Activated T-helper 1 cell treated with anti-CD3 and anti-CD28 coated beads, Interleukin-2, amount 50 U/mL, for 16 hours (primary cell): Measurements from ENCODE around the gene CREB5.

ENCODE experiments used
- DNase-seq, 2 donors: peaks; one replicate each; pipeline ENCODE4 v3.0.0-alpha.2; 2020; ENCODE audit warnings: low read depth in 1 of 2, low spot score in 1 of 2

The CREB5 gene

DNA sequence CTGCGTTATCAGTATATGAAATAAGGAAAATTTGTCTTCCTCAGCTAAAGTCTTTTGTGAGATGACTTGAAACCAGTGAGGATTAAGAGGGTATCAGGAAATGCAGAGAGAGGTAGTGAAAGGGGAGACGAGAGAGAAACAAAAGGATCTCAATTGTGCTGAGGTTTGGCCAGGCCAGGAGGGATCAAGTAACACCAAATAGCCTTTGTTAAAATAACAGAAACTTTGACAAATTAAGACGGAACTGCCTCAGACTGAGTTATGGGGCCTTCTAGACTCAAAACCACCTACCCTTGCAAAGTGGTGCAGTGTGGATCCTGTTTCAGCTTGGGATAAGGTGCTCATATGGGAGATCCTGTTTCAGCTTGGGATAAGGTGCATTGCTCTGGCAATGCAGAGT is 263.1 kb downstream of the CREB5 start:
- DNase-seq: no peak

DNA sequence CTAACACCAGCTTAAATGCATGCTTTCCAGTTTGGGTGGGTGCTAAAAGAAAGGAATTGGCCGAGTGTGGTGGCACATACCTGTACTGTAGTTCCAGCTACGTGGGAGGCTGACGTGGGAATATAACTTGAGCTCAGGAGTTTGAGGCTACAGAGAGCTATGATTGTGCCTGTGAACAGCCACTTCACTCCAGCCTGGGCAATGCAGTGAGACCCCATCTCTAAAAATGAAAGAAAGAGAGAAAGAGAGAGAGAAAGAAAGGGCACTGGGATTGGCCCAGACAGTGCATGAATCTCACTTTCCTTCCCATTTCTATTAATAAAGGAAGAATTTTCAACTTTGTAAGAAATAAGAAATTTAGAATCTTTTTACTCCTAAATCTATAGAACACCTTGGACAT is 265.4 kb downstream of the CREB5 start:
- DNase-seq: no peak

DNA sequence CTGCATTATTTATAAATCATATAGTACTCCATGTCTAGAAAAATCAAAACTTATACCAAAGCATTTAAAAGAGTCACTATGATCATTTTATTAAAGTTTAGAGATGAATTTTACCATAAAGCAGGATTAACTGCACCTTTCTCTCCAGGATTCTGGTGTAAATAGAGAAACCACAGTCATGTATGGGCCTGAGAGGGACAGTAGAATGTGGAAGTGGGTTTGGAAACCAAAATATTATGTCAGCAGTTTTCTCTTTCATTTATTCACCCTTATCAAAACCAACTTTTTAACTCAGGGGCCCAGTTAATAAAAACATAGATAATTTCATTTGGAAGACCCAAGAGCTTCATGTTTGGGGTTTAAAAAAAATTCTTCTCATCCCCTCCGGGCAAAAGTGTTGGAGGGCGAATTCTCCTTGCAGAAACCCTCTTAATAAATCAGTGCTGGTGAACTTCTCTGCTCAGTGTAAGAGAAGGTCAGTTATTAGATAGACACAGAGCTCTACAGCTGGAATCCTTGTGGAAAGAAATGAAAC is 266.2 kb downstream of the CREB5 start:
- no peak for DNase-seq

DNA sequence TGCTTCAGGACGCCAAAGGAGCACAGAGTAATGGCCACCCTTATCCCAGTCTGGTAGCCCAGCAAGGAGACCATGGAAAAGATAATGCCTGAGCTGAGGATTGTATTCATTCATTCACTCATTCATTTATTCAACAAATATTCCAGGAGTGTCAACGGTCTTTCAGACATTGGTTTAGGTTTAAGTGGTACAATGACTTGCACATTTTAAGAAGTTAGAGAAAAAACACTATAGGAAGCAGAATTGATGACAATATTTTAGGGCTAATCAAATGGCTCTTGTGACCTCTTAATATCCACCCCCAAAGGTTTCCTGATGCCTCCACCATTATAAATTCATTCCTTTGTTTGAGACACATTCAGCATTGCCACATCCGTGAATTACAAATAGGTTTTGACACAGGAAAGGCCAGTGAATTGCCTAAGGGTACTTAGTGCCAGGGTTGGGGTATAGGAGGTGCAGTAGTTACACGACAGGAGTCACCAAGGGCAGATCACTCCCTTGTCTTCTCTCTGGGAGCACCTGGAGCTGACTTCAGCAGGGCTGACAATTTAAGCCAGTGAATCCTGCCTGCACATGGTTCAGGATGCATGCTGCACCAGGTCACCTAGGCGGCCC is 269.5 kb downstream of the CREB5 start:
- no peak for DNase-seq

DNA sequence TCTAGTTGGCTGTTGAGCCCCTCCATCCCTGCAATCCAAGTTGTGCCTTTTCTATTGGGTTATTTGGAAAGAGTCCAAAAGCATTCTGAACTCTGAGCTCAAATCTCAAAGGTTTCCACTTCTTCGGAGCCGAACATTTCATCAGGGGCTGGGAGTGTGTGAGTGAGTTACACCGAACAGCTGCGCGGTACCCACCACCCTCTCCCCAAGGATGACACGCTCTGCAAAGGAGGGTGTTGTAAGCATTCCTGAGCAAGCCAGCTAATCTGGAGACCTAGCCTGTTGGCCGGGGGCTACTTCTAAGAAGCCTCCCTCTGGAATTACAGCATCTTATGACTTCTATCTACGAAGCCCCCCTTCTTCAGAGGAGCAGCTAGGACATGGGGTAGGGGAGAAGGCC is 270.5 kb downstream of the CREB5 start:
- DNase-seq: no peak

DNA sequence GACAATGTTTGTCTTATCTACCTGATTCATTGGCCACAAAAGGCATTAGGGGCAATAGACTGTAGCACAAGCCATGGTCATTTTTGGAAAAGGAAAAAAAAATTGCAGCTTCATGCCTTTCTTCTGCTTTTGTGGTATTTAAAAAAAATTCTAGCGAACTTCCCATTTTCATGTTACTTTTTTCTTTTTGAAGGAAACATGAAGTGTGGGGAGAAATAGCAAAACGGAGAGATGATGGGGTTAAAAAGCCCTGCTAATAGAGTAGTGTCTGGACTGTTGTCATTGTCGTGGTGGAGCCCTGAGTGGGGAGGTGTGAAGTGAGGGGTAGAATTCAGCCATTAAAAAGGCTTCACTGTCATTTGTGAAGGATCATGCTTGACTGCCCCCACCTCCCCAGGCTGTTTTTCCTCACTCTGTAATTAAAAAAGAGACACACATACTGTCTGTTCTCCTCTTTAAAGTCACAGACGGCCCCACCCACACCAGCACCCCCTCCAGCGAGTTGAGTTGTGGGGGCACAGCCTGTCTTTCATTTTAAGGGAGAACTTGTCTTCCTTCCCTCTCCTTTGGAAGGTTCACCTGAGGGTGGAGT is 272.4 kb downstream of the CREB5 start:
- no peak for DNase-seq

DNA sequence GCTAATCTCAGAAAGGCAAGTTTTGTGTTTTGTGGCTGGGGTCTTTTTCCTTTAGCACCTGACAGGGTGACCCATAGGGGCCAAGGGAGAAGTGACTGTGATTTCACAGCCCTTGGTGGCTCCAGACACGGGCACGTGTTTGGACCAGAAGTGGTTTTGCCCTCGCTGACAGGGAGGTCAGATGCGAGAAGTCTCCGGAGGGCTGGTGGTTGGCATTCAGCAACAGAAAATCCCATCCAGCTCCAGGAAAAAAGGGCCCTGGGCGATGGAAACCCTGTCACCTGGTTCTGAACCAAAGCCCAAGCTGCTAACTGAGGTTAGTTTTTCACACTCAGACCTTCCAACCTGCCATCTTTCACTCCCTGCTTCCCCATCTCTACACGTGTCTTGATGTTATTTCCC is 272.9 kb downstream of the CREB5 start:
- DNase-seq: no peak

DNA sequence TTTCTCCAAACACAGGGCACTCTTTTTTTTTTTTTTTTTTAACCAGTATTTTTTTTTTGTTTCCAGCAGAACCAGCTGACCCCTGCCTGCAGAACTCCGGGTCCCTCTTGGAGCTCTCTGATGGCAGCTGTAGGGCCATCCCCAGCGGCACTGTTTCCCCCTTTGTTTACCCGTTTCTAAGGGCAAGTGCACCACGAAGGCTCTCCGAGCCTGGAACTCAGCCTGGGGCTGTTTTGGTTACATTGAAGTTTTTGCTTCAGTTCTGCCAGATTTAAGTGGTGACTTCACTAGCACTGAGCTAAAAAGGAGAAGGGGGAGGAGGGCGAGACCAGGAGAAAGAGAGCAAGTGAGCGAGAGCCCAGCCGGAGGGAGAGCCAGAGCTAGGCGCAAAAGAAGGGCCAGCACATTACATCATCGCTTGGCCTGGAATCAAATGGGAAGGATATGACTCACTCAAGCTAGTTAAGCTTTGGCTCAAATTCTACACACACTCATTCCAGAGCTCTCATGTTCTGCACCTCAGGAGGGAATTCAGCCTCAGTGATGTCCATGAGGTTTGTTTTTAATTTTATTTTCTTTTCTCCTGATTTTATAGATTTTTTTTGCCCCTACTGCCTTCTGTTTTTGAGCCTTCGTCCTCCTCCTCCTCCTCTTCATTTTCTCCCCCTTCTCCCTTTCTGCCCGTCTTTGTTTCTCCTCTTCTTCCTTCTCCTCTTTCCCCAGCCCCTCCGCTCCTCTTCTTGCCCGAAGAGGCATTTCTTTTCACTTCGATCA is 273.5 kb downstream of the CREB5 start:
- DNase-seq: no peak

DNA sequence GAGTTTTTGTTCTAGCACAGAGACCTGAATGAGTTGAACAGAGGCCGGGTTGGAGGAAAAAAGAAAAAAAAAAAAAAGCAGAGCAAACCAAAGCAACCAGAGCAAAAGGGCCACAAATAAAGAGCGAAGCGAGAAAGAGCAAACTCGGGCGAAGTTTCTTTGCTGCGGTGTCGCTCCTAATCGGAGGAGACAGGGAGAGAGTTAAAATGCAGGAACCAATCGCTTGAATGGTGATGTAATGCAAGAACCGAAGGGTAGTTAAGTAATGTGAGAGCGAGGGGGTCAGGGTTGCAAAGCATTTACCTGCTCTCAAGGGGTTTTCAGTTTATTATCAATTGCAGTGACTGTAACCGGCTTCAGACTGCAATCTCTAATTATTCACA is 274.1 kb downstream of the CREB5 start:
- DNase-seq: no peak

DNA sequence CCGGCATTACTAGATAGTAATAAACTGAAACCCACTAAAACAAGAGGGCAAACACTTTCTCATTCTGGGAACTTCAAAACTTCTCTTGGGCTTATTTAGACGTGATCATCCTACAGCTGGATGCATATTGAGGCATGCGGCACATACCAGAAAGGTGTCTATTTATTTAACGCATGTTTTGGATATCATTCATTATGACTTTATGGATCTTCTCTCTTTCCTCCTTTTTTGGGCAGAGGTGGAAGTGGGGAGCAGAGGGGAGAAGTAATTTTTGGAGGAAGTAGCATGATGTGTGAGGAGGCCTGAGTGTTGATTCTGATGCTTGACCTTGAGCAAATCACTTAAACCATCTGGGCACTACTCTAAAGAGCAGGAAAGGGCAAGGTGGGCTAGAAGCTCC is 275.2 kb downstream of the CREB5 start:
- DNase-seq: no peak

DNA sequence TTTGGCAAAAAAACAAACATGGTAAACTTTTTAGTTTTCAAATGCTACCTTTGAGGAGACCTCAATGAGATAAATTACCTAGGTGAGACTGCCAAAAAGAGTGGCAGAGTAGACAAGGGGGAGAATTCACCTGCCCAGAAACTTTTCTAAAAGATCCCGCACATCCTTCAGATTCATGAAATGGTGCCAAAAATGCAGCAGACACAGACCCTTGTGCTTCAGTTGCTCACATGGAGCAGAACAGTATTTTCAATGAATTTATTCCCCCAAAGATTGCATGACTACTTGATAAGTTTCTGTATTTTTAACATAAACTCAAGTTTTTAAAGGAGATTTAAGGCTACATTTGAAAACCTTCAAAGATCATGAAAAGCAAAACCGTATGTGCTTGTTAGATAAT is 275.9 kb downstream of the CREB5 start:
- DNase-seq: no peak

DNA sequence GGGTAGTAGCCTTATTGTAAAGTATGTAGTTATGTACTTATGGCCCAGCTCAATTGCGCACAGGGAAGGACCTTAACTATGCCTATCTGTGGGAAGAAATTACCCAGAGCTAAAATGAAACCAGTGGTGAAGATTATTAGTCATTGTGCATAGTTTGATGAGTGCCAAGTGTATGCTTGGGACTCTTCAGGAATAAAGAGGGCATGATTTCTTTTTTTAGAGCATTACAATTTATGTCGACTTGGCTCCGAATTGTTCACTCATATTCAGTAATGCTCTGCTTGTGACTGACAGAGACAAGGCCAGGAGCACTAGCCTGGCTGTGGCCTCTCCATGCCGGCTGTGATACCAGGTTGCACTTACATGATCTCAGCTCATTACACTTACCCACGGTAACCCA is 276.3 kb downstream of the CREB5 start:
- DNase-seq: no peak

DNA sequence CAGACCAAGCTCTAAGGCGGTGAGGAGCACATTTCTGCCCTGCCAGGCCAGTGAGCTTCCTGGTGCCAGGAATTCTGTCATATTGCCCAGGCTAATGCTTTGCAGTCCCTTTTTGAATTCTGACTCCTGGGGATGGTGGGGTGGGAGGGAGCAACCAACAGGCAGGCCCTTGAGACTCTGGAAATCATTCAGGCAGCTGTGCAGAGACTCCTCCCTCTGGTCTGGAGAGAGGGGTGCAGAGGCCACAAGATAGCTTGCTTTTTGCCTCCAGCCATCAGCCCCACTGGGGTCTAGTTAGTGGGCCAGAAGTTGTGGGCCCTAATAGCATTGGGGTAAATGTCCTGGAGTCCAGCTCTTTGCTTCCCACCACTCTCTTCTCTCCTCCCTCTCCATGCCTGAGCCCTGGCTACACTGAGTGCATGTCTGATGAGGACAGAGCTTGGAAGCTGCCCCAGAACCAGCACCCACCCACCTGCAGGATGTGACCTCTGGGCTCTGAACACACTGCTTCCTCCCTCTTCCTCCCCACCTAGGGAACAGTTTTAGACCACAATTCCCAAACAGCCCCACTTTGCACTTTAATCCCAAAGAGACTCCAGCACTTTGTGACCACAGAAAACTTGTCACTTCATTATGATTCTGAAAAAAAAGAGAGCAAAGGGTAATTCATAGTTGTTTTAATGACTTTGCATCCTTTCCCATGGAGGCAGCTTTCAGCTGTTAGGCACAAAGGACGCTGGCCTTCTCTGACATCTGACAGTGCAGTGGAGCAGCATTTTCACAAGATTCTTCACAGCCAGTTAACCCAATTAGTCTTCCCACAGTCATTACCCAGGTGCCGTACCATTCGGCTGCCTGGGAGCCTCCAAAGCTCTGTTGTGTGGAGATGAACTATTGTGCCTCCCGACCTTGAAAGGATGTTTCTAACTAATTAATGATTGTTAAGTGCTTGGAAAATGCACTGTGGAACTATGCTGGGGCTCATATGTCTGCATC is 283.3 kb downstream of the CREB5 start:
- DNase-seq: no peak

DNA sequence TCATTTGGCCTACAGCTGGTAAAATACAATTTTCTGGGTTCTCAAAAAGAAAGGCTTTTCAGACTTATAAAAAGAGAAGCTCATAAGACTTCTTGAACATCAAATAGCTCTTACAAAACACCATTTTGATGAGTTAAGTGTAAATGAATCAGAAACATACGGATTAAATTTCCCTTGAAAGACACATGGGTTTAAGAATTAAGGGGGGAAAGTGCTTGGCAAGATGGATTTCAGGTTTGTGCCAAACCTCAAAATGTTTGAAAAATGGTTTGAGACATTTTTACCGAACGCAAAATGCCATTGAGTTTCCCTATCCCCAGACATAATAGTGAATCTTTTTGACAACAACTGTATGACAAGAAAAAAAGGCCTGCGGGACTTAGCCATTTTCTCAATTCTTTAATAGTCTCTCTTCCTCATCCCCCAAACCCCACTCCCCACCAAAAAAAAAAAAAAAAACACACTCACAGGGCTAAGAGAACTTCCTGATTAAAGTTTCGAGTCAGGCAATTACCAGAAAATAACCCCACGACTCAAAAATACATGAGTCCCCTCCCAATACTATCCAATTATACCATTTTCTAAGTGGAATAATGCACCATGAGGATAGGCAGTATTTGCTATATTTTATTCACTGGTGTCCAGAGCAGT is 285.7 kb downstream of the CREB5 start:
- DNase-seq: no peak

DNA sequence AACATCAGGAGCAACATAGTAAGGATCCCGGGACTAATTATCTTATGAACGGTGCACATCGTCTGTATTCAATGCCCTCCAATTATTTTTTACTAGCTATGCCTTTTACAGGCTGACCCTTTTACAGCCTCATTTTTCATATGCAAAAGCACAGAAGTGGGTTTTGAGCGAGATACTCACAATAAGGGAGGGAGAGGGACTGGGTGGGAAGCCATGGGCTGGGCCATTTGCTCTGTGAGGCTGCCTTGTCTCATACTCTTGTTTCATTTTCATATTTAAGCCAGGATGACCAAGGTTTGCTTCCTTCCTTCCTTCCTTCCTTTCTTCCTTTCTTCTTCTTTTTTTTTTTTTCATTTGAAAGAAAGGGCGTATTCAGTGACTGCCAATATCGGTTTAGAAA is 286.5 kb downstream of the CREB5 start:
- DNase-seq: no peak

DNA sequence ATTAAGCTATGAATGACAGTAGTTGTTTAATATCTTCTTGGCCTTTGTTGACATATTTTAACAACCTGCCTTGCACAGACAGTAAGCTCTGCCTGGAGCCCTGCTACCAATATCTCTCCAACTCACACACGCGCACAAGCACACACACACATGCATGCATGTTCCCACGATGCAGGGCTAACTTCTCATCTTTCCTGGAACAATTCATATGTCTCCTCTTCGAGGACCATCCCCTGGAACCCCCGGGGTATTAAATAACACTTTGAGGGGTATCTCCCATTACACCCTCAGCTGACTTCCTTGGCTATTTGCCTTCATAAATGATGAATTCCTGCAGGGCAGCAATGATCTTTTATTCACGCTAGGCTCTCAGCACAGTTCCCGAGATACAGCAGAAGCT is 287.8 kb downstream of the CREB5 start:
- DNase-seq: no peak

DNA sequence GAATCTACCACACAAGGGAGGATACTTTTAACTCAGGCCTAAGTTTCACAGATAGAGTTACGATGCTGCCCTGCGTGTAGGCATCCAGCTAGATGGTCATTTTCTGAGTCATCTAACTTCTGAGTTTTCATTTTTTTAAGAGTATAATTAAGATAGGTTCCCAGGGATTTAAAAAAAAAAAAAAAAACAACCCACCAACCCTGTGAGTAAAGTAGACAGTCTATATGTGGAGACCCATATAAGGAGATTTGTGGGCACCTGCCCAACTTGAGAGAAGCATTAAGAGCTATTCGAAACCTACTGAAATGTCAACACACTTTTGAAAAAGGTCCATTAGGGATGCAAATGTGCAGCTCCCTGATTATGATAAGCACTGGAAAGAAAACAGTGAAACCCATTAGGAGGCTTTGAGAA is 288.5 kb downstream of the CREB5 start:
- no peak for DNase-seq

DNA sequence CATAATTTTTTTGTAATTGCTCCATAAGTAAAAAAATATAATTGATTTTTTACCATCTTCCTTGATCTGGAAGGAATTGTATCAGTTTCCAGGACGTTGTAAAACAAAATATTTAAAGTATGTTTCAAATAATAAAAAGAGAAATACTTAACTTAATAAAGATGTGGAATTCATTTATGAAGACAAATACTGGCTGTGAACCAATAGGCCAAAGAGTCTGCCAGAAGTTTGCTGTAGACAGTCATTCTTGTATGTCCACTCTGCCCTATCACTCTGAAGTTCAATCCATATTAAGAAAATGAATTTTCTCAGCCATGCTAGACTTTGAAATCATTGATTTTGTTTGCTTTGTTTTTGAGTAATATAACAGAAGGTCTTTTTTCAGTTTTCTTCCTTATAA is 289.4 kb downstream of the CREB5 start:
- no peak for DNase-seq

DNA sequence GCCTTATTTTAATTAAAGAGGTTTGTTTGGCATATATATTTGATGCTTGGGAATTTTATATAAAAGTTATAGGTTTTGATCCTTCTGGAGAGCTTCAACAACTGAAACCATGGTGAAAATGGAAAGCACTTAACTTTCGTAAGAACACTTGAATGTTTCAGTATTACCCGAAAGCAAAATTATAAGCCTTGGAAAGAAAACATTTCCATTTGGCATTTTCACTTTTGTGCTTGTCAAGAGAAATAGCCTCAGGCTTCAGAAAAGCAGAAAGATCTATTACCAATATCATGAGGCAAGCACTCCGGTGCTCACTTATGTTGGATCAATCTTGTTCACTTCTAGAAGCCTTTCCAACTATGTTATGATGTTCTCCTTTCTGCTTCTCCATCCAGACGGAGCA is 289.9 kb downstream of the CREB5 start:
- no peak for DNase-seq

DNA sequence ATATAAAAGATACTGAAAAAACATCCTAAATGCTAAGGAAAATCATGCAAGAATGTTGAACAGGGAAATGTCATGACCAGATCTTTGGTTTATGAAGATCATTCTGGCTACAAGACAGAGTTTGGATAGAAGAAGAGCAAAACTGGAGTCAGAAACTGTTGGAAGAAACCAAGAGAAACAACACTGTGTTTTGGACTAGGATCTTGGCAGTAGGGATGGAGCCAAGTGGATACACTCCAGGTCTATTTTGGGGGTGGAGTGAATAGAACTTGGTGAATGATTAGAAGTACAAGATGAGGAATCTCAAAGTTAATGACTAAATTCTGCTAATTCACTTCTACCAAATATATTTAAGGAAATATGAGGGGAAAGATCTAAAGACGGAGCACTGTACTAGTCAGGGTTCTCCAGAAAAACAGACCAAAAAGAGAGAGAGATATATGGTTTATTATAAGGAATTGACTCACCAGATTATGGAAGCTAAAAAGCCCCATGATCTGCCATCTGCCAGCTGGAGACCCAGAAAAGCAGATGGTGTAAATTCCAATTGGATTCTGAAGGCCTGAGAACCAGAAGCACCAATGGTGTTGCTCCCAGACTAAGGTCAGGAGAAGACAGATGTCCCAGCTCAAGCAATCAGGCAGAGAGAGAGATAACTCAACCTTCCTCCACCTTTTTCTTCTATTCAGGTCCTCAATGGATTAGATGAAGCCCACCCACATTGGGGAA is 290.9 kb downstream of the CREB5 start:
- DNase-seq: no peak
